HL-60 (cell line): Measurements from ENCODE around the gene PTK7.

Source experiments
- CTCF ChIP-seq: IDR thresholded peaks from one replicate; pipeline ENCODE4 v1.5.1; 2011; ENCODE audit warnings: low read length, control low read depth, inconsistent platforms; ENCODE audit not compliant: insufficient read depth
- POLR2AphosphoS5 ChIP-seq: IDR thresholded peaks from 2 replicates; pipeline ENCODE4 v1.6.1; 2012; ENCODE audit warnings: low read depth
- TF ChIP-seq, protein P1 (sequence below): IDR thresholded peaks from 2 replicates; pipeline ENCODE4 v1.6.1; 2012; ENCODE audit warnings: low read depth; ENCODE audit not compliant: insufficient replicate concordance

- no peak for TF ChIP-seq POLR2AphosphoS5
- TF ChIP-seq CTCF: no peak
- TF ChIP-seq, protein P1, sequence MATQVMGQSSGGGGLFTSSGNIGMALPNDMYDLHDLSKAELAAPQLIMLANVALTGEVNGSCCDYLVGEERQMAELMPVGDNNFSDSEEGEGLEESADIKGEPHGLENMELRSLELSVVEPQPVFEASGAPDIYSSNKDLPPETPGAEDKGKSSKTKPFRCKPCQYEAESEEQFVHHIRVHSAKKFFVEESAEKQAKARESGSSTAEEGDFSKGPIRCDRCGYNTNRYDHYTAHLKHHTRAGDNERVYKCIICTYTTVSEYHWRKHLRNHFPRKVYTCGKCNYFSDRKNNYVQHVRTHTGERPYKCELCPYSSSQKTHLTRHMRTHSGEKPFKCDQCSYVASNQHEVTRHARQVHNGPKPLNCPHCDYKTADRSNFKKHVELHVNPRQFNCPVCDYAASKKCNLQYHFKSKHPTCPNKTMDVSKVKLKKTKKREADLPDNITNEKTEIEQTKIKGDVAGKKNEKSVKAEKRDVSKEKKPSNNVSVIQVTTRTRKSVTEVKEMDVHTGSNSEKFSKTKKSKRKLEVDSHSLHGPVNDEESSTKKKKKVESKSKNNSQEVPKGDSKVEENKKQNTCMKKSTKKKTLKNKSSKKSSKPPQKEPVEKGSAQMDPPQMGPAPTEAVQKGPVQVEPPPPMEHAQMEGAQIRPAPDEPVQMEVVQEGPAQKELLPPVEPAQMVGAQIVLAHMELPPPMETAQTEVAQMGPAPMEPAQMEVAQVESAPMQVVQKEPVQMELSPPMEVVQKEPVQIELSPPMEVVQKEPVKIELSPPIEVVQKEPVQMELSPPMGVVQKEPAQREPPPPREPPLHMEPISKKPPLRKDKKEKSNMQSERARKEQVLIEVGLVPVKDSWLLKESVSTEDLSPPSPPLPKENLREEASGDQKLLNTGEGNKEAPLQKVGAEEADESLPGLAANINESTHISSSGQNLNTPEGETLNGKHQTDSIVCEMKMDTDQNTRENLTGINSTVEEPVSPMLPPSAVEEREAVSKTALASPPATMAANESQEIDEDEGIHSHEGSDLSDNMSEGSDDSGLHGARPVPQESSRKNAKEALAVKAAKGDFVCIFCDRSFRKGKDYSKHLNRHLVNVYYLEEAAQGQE: no peak
Observed at GRCh38 chr6:43040542-43041257, 35.4 kb upstream of the PTK7 start.
